ENCODE results near the gene IL1RAP.

DNA sequence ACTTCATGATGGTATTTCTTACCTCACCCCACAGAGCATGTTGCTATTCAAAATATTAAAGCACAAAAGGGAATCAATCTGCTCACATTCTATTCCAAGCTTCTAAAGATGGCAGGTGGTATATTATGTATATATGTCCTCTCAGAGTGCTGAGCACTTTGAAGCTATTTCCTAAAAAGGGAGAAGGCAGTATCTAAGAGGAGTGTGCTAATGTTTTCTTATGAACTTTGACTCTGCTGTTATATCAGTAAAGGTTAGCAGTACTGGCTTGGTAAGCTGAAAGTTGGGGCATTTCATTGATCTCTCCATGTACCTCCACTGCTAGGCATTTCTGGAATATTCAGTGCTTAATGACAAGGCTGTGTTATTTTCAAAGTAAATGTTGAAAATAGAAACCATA is 43.4 kb downstream of the IL1RAP start:
- TF ChIP-seq, protein P1, sequence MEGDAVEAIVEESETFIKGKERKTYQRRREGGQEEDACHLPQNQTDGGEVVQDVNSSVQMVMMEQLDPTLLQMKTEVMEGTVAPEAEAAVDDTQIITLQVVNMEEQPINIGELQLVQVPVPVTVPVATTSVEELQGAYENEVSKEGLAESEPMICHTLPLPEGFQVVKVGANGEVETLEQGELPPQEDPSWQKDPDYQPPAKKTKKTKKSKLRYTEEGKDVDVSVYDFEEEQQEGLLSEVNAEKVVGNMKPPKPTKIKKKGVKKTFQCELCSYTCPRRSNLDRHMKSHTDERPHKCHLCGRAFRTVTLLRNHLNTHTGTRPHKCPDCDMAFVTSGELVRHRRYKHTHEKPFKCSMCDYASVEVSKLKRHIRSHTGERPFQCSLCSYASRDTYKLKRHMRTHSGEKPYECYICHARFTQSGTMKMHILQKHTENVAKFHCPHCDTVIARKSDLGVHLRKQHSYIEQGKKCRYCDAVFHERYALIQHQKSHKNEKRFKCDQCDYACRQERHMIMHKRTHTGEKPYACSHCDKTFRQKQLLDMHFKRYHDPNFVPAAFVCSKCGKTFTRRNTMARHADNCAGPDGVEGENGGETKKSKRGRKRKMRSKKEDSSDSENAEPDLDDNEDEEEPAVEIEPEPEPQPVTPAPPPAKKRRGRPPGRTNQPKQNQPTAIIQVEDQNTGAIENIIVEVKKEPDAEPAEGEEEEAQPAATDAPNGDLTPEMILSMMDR (IDR thresholded peaks at IDR 0.05), result no peak
- no peak for TF ChIP-seq POLR2A (IDR thresholded peaks at IDR 0.05)

All from body of pancreas (tissue), 4 donors.